ENCODE data around the gene CSHL1.
"Not testable (repeated sequence)": the region's sequence is repeated elsewhere in the genome, so short reads cannot be mapped to it uniquely, and the experiment has no call there.

Gene CSHL1

DNA sequence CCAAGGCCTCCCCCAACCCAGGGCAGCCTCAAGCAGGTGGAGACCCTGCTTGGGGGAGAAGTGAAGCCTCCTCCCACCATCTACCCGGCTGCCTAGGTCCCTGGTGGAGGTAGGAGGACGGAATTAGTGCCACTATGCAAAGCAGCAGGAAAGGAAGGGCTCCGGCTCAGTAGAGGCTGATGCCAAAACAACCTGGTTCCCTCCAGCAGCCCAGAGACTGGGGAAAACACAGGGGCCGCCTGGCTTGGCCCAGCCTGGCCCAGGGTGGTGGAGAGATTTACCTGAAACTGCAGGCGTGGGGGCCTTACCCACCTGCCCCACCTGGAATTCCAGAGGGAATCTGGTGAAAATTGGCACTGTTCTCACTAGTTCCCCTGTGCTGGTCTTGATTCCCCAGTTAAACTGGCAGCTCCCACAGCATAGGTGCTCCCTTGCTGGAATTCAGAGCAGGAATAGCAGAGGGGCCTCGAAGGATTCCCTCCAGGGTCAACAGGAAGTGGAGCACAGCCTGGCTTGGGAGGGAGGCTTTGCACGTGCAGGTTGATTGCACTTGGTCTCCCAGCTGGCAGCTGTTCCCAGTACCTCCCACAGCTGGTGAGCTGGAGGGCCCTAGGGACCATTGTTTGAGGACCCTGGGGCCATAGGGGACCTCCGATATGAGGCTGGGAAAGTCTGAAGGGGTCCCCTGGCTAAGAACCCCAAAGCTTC is 16.6 kb upstream of the CSHL1 start:
- no peaks in the 10 kb centered on the region for H3K36me3 ChIP-seq (ENCODE audit: insufficient read depth, low read length)
- no peak overlapping the region for H3K9ac ChIP-seq (ENCODE audit: low read length)

GRCh38 chr17:63926164-63926563 is 15.1 kb upstream of the CSHL1 start:
- no peaks in the 10 kb centered on the region for H3K36me3 ChIP-seq (ENCODE audit: insufficient read depth, low read length)
- H3K4me3 ChIP-seq (ENCODE audit: low read depth in 1 of 2, low read length in 2 of 2) = no peak overlapping the region
- no peak overlapping the region for H3K27ac ChIP-seq (ENCODE audit: low read depth, low read length)
- H3K9ac ChIP-seq (ENCODE audit: low read length) = no peak overlapping the region
- H3K27me3 ChIP-seq (ENCODE audit: control insufficient read depth in 1 of 2, insufficient read depth in 2 of 2, low read length in 2 of 2) = no peaks in the 10 kb centered on the region
- no peaks in the 10 kb centered on the region for H3K9me3 ChIP-seq (ENCODE audit: low read length)
- no peaks in the 10 kb centered on the region for H3K4me1 ChIP-seq (ENCODE audit: insufficient read depth, low read length)

More for the DNA sequence above, 16.6 kb upstream of the CSHL1 start:
- Histone ChIP-seq H3K4me3 (ENCODE audit: low read depth in 1 of 2, low read length in 2 of 2) (no peak overlapping the region), H3K27me3 (ENCODE audit: control insufficient read depth in 1 of 2, insufficient read depth in 2 of 2, low read length in 2 of 2) (peaks cover 0 to 4% of the 10 kb centered on the region in 2 donors), H3K4me1 (ENCODE audit: insufficient read depth, low read length) (no peaks in the 10 kb centered on the region), H3K9me3 (ENCODE audit: low read length) (no peaks in the 10 kb centered on the region), H3K27ac (ENCODE audit: low read depth, low read length) (no peak overlapping the region)

- H3K36me3 ChIP-seq (ENCODE audit: insufficient read depth, low read length) = no peaks in the 10 kb centered on the region
- no peak overlapping the region for H3K4me3 ChIP-seq (ENCODE audit: low read depth in 1 of 2, low read length in 2 of 2)
- no peak overlapping the region for H3K9ac ChIP-seq (ENCODE audit: low read length)
- no peaks in the 10 kb centered on the region for H3K4me1 ChIP-seq (ENCODE audit: insufficient read depth, low read length)
- no peaks in the 10 kb centered on the region for H3K9me3 ChIP-seq (ENCODE audit: low read length)
- no peak overlapping the region for H3K27ac ChIP-seq (ENCODE audit: low read depth, low read length)
- H3K27me3 ChIP-seq (ENCODE audit: control insufficient read depth in 1 of 2, insufficient read depth in 2 of 2, low read length in 2 of 2) = no peaks in the 10 kb centered on the region
These were observed 14.6 kb upstream of the CSHL1 start for GRCh38 chr17:63925615-63926014.

DNA sequence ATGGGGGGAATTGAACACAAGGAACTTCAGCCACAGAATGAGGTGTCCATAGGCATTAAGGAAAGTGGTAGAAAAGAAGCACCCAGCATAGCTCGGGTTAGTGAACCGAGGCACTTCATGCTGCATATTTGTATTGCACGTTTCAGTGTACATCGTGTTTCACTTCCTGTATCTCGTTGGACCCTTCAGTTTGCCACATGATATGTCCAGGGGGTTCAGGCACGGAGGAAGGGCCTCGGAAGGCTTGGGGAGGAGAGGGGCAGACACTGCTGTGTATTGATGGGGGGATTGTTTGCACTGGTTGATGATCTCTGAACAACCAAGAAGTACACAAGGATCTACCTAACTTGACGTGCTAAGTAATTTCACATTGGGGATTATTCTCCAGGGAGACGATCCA is 11.3 kb upstream of the CSHL1 start:
- not testable (repeated sequence) for H3K4me1 ChIP-seq (ENCODE audit: insufficient read depth, low read length); H3K9me3 ChIP-seq (ENCODE audit: low read length); H3K4me3 ChIP-seq (ENCODE audit: low read depth in 1 of 2, low read length in 2 of 2); H3K36me3 ChIP-seq (ENCODE audit: insufficient read depth, low read length); H3K27me3 ChIP-seq (ENCODE audit: control insufficient read depth in 1 of 2, insufficient read depth in 2 of 2, low read length in 2 of 2); H3K27ac ChIP-seq (ENCODE audit: low read depth, low read length); H3K9ac ChIP-seq (ENCODE audit: low read length)

GRCh38 chr17:63920779-63921178 is 9.7 kb upstream of the CSHL1 start:
- not testable (repeated sequence) for H3K4me1 ChIP-seq (ENCODE audit: insufficient read depth, low read length); H3K9ac ChIP-seq (ENCODE audit: low read length); H3K9me3 ChIP-seq (ENCODE audit: low read length); H3K4me3 ChIP-seq (ENCODE audit: low read depth in 1 of 2, low read length in 2 of 2); H3K36me3 ChIP-seq (ENCODE audit: insufficient read depth, low read length); H3K27me3 ChIP-seq (ENCODE audit: control insufficient read depth in 1 of 2, insufficient read depth in 2 of 2, low read length in 2 of 2); H3K27ac ChIP-seq (ENCODE audit: low read depth, low read length)

DNA sequence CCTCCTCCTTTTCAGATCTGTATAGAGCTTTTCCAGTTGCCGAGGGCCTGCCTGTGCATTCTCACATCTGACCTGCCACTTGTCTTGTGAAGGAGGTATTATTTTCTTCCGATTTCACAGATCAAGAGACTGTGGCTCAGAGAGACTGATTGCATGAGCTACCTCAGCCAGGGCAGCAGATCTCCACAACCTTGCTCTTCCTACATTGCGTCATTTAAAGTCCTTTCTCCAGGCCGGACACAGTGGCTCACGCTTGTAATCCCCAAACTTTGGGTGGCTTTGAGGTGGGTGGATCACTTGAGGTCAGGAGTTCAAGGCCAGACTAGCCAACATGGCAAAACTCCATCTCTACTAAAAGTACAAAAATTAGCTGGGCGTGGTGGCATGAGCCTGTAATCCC is 9.0 kb upstream of the CSHL1 start:
- not testable (repeated sequence) for H3K9me3 ChIP-seq (ENCODE audit: low read length)

GRCh38 chr17:63919311-63919723 is 8.3 kb upstream of the CSHL1 start:
- Histone ChIP-seq H3K27me3 (ENCODE audit: control insufficient read depth in 1 of 2, insufficient read depth in 2 of 2, low read length in 2 of 2) (no peaks in the 10 kb centered on the region), H3K27ac (ENCODE audit: low read depth, low read length) (no peak overlapping the region), H3K4me3 (ENCODE audit: low read depth in 1 of 2, low read length in 2 of 2) (no peak overlapping the region), H3K4me1 (ENCODE audit: insufficient read depth, low read length) (no peaks in the 10 kb centered on the region), H3K9me3 (ENCODE audit: low read length) (no peaks in the 10 kb centered on the region), H3K36me3 (ENCODE audit: insufficient read depth, low read length) (no peaks in the 10 kb centered on the region), H3K9ac (ENCODE audit: low read length) (no peak overlapping the region)

More for the DNA sequence above, 9.0 kb upstream of the CSHL1 start:
- H3K4me1 ChIP-seq (ENCODE audit: insufficient read depth, low read length); H3K27me3 ChIP-seq (ENCODE audit: control insufficient read depth in 1 of 2, insufficient read depth in 2 of 2, low read length in 2 of 2); H3K9ac ChIP-seq (ENCODE audit: low read length); H3K4me3 ChIP-seq (ENCODE audit: low read depth in 1 of 2, low read length in 2 of 2); H3K36me3 ChIP-seq (ENCODE audit: insufficient read depth, low read length); H3K27ac ChIP-seq (ENCODE audit: low read depth, low read length): not testable (repeated sequence)

DNA sequence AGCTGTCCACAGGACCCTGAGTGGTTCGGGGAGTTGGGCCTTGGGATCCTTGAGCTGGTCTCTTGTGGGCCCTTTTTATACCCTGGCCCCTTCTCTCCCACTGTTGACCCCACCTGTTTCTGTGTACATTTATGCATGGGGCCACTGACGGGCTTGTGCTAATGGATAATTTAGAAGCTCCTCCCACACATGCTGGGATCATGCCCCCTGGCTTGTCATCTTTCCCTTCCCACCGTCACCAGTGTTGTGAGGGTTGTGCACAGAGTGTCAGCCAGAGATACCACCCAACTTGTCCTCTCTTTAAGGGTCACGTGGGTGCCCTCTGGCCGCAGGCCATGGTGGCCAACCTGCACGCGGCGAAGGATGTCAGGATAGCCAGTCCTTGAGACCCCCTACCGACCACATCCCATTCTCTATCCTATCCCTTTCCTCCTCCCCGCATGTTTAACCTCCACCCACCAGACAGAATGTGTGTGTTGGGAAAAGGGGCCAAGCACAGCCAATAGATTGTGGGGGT is 7.8 kb upstream of the CSHL1 start, which contains the start of gene GH1:
GH1 (minus strand) TSS at position 51 of the 517 bp plus-strand sequence. CDS start 63 bp downstream, outside the sequence.
- H3K36me3 ChIP-seq (ENCODE audit: insufficient read depth, low read length); H3K9ac ChIP-seq (ENCODE audit: low read length); H3K27ac ChIP-seq (ENCODE audit: low read depth, low read length); H3K27me3 ChIP-seq (ENCODE audit: control insufficient read depth in 1 of 2, insufficient read depth in 2 of 2, low read length in 2 of 2); H3K4me1 ChIP-seq (ENCODE audit: insufficient read depth, low read length); H3K9me3 ChIP-seq (ENCODE audit: low read length); H3K4me3 ChIP-seq (ENCODE audit: low read depth in 1 of 2, low read length in 2 of 2): not testable (repeated sequence)

- Histone ChIP-seq H3K36me3 (ENCODE audit: insufficient read depth, low read length) (no peaks in the 10 kb centered on the region), H3K4me1 (ENCODE audit: insufficient read depth, low read length) (no peaks in the 10 kb centered on the region), H3K9me3 (ENCODE audit: low read length) (no peaks in the 10 kb centered on the region)
These were observed 7.2 kb upstream of the CSHL1 start for GRCh38 chr17:63918305-63918704.

DNA sequence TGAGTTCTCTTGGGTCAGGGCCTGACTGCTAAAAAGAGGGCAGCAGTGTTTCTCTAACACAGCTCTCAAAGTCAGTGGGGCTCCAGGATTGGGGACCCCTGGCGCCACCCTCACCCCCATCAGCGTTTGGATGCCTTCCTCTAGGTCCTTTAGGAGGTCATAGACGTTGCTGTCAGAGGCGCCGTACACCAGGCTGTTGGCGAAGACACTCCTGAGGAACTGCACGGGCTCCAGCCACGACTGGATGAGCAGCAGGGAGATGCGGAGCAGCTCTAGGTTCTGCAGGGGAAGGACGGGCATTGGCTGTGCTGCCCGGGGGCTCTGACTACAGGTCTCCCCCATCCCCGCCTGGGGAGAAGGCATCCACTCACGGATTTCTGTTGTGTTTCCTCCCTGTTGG is 6.6 kb upstream of the CSHL1 start:
- H3K36me3 ChIP-seq (ENCODE audit: insufficient read depth, low read length) = no peaks in the 10 kb centered on the region
- H3K9ac ChIP-seq (ENCODE audit: low read length) = no peak overlapping the region
- no peaks in the 10 kb centered on the region for H3K9me3 ChIP-seq (ENCODE audit: low read length)
- no peak overlapping the region for H3K27ac ChIP-seq (ENCODE audit: low read depth, low read length)
- no peak overlapping the region for H3K4me3 ChIP-seq (ENCODE audit: low read depth in 1 of 2, low read length in 2 of 2)
- H3K27me3 ChIP-seq (ENCODE audit: control insufficient read depth in 1 of 2, insufficient read depth in 2 of 2, low read length in 2 of 2) = no peaks in the 10 kb centered on the region
- H3K4me1 ChIP-seq (ENCODE audit: insufficient read depth, low read length) = no peaks in the 10 kb centered on the region

More at GRCh38 chr17:63918305-63918704, 7.2 kb upstream of the CSHL1 start:
- no peak overlapping the region for H3K9ac ChIP-seq (ENCODE audit: low read length)
- no peak overlapping the region for H3K4me3 ChIP-seq (ENCODE audit: low read depth in 1 of 2, low read length in 2 of 2)
- H3K27me3 ChIP-seq (ENCODE audit: control insufficient read depth in 1 of 2, insufficient read depth in 2 of 2, low read length in 2 of 2) = no peaks in the 10 kb centered on the region
- H3K27ac ChIP-seq (ENCODE audit: low read depth, low read length) = no peak overlapping the region

DNA sequence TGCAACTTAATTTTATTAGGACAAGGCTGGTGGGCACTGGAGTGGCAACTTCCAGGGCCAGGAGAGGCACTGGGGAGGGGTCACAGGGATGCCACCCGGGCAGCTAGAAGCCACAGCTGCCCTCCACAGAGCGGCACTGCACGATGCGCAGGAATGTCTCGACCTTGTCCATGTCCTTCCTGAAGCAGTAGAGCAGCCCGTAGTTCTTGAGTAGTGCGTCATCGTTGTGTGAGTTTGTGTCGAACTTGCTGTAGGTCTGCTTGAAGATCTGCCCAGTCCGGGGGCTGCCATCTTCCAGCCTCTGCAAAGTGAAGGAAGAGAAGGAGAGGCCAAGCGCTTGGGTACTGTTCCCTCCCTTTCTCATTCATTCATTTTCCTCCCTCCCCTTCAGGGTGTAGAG is 6.1 kb upstream of the CSHL1 start:
- not testable (repeated sequence) for H3K27ac ChIP-seq (ENCODE audit: low read depth, low read length); H3K36me3 ChIP-seq (ENCODE audit: insufficient read depth, low read length); H3K9me3 ChIP-seq (ENCODE audit: low read length); H3K4me3 ChIP-seq (ENCODE audit: low read depth in 1 of 2, low read length in 2 of 2); H3K27me3 ChIP-seq (ENCODE audit: control insufficient read depth in 1 of 2, insufficient read depth in 2 of 2, low read length in 2 of 2); H3K9ac ChIP-seq (ENCODE audit: low read length); H3K4me1 ChIP-seq (ENCODE audit: insufficient read depth, low read length)

DNA sequence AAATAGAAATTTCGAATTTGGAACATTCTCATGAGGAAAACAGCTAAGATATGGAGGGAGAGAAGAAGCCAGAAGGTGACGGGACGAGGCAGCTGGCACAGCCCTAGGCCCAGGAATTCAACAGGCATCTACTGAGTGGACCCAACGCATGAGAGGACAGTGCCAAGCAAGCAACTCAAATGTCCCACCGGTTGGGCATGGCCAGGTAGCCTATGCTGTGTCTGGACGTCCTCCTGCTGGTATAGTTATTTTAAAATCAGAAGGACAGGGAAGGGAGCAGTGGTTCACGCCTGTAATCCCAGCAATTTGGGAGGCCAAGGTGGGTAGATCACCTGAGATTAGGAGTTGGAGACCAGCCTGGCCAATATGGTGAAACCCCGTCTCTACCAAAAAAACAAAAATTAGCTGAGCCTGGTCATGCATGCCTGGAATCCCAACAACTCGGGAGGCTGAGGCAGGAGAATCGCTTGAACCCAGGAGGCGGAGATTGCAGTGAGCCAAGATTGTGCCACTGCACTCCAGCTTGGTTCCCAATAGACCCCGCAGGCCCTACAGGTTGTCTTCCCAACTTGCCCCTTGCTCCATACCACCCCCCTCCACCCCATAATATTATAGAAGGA is 5.6 kb upstream of the CSHL1 start:
- no peak overlapping the region for H3K27ac ChIP-seq (ENCODE audit: low read depth, low read length)
- no peak overlapping the region for H3K4me3 ChIP-seq (ENCODE audit: low read depth in 1 of 2, low read length in 2 of 2)
- H3K27me3 ChIP-seq (ENCODE audit: control insufficient read depth in 1 of 2, insufficient read depth in 2 of 2, low read length in 2 of 2) = no peaks in the 10 kb centered on the region
- H3K9ac ChIP-seq (ENCODE audit: low read length) = no peak overlapping the region
- H3K36me3 ChIP-seq (ENCODE audit: insufficient read depth, low read length) = no peaks in the 10 kb centered on the region
- no peaks in the 10 kb centered on the region for H3K9me3 ChIP-seq (ENCODE audit: low read length)
- H3K4me1 ChIP-seq (ENCODE audit: insufficient read depth, low read length) = no peaks in the 10 kb centered on the region
